Mesenchymal stem cell (in vitro differentiated cells and primary cell): ENCODE measurements around the gene DCLK3. TPM values are rescaled to one million over a fixed set of nuclear protein-coding genes. Genes with fewer than 3 reads are reported as not detected.
A peak's percentile ranks its signal among the peaks of the same experiment; 100 is the strongest.

Source experiments
- DNase-seq: peaks from one replicate; pipeline ENCODE4 v3.0.0-alpha.2; 2013
- H2AFZ ChIP-seq: one replicate; pipeline ENCODE4 v1.6.1; 2013; ENCODE audit warnings: low read depth, mild to moderate bottlenecking, control low read depth, inconsistent platforms, low read length, moderate library complexity
- H2AK5ac ChIP-seq: 2 replicates; pipeline ENCODE4 v1.6.1; 2013; ENCODE audit warnings: low read length, moderate library complexity, mild to moderate bottlenecking, inconsistent platforms; ENCODE audit not compliant: severe bottlenecking
- H2BK120ac ChIP-seq: one replicate; pipeline ENCODE4 v1.6.1; 2013; ENCODE audit warnings: low read depth, mild to moderate bottlenecking, inconsistent platforms, low read length, moderate library complexity
- H2BK12ac ChIP-seq, 2 experiments: one replicate each; pipeline ENCODE4 v1.6.1; 2013; ENCODE audit warnings: inconsistent platforms in 2 of 2, low read length in 2 of 2, mild to moderate bottlenecking in 2 of 2, moderate library complexity in 2 of 2, control low read depth in 1 of 2
- H2BK15ac ChIP-seq: one replicate; pipeline ENCODE4 v1.6.1; 2013; ENCODE audit warnings: mild to moderate bottlenecking, low read depth, inconsistent platforms; ENCODE audit not compliant: poor library complexity, severe bottlenecking
- H2BK5ac ChIP-seq: 2 replicates; pipeline ENCODE4 v1.6.1; 2013; ENCODE audit warnings: low read depth, mild to moderate bottlenecking, low read length, control low read depth, inconsistent platforms; ENCODE audit not compliant: poor library complexity, severe bottlenecking
- H3K14ac ChIP-seq, 2 experiments: one replicate each; pipeline ENCODE4 v1.6.1; 2013; ENCODE audit warnings: inconsistent platforms in 2 of 2, low read length in 2 of 2, control low read depth in 1 of 2, mild to moderate bottlenecking in 1 of 2, moderate library complexity in 1 of 2
- H3K18ac ChIP-seq, 2 experiments: one replicate each; pipeline ENCODE4 v1.6.1; 2013; ENCODE audit warnings: inconsistent platforms in 2 of 2, low read length in 2 of 2, control low read depth in 1 of 2, low read depth in 1 of 2, mild to moderate bottlenecking in 1 of 2
- H3K23ac ChIP-seq, 2 experiments: one replicate each; pipeline ENCODE4 v1.6.1; 2013; ENCODE audit warnings: inconsistent platforms in 2 of 2, low read length in 2 of 2, mild to moderate bottlenecking in 2 of 2, moderate library complexity in 2 of 2, control low read depth in 1 of 2
- H3K27ac ChIP-seq: 2 replicates; pipeline ENCODE4 v1.5.1; 2013; ENCODE audit warnings: mild to moderate bottlenecking, moderate library complexity, low read length, control low read depth, inconsistent platforms; ENCODE audit not compliant: poor library complexity, severe bottlenecking
- H3K27me3 ChIP-seq, 2 experiments: 2 replicates each; pipeline versions ENCODE4 v1.6.1 to v1.7.0; 2013; ENCODE audit warnings: low read length in 2 of 2, mild to moderate bottlenecking in 2 of 2, moderate library complexity in 2 of 2, control low read depth in 1 of 2, inconsistent platforms in 1 of 2; ENCODE audit not compliant: control insufficient read depth in 1 of 2, insufficient read depth in 1 of 2
- H3K36me3 ChIP-seq, 2 experiments: 2 replicates each; pipeline versions ENCODE4 v1.6.1 to v1.7.0; 2013; ENCODE audit warnings: low read length in 2 of 2, control low read depth in 1 of 2, inconsistent platforms in 1 of 2, low read depth in 1 of 2, mild to moderate bottlenecking in 1 of 2; ENCODE audit not compliant: insufficient read depth in 2 of 2, control insufficient read depth in 1 of 2
- H3K4ac ChIP-seq, 2 experiments: one replicate each; pipeline ENCODE4 v1.6.1; 2013; ENCODE audit warnings: inconsistent platforms in 2 of 2, low read length in 2 of 2, mild to moderate bottlenecking in 2 of 2, moderate library complexity in 2 of 2, control low read depth in 1 of 2, low read depth in 1 of 2
- H3K4me1 ChIP-seq: 2 replicates; pipeline ENCODE4 v1.6.1; 2013; ENCODE audit warnings: low read depth, low read length, control low read depth; ENCODE audit not compliant: control insufficient read depth, insufficient read depth
- H3K4me2 ChIP-seq: 2 replicates; pipeline ENCODE4 v1.6.1; 2013; ENCODE audit warnings: low read length, mild to moderate bottlenecking, inconsistent platforms; ENCODE audit not compliant: poor library complexity, severe bottlenecking
- H3K4me3 ChIP-seq, 2 experiments: 2 replicates each; pipeline versions ENCODE4 v1.5.1 to v1.7.0; 2013; ENCODE audit warnings: low read length in 2 of 2, mild to moderate bottlenecking in 2 of 2, control low read depth in 1 of 2, low read depth in 1 of 2; ENCODE audit not compliant: insufficient read depth in 1 of 2
- H3K79me1 ChIP-seq: replicated peaks from 2 replicates; pipeline ENCODE4 v1.6.1; 2013; ENCODE audit warnings: mild to moderate bottlenecking, control low read depth, low read length, inconsistent platforms; ENCODE audit not compliant: poor library complexity, severe bottlenecking
- H3K9ac ChIP-seq: 2 replicates; pipeline ENCODE4 v1.7.0; 2013; ENCODE audit warnings: mild to moderate bottlenecking, low read length, moderate library complexity
- H3K9me3 ChIP-seq: 2 replicates; pipeline ENCODE4 v1.7.0; 2013; ENCODE audit warnings: mild to moderate bottlenecking, low read length; ENCODE audit not compliant: control insufficient read depth
- H4K8ac ChIP-seq: one replicate; pipeline ENCODE4 v1.6.1; 2013; ENCODE audit warnings: inconsistent platforms, mild to moderate bottlenecking, low read length, moderate library complexity
- H4K91ac ChIP-seq: one replicate; pipeline ENCODE4 v1.6.1; 2013; ENCODE audit warnings: mild to moderate bottlenecking, low read length, inconsistent platforms
- WGBS: methylation state at CpG from one replicate; pipeline ENCODE4 v1.1.7; 2013; ENCODE audit warnings: mixed read lengths; 5-methylcytosine and 5-hydroxymethylcytosine counted together
- polyA plus RNA-seq, 2 experiments: library from polyadenylated mRNA; stranded (reverse); fragments of 200-250 nt; gene quantifications; one replicate each; pipeline ENCODE4 v1.2.3, GENCODE V29; 2013

Gene DCLK3, protein sequence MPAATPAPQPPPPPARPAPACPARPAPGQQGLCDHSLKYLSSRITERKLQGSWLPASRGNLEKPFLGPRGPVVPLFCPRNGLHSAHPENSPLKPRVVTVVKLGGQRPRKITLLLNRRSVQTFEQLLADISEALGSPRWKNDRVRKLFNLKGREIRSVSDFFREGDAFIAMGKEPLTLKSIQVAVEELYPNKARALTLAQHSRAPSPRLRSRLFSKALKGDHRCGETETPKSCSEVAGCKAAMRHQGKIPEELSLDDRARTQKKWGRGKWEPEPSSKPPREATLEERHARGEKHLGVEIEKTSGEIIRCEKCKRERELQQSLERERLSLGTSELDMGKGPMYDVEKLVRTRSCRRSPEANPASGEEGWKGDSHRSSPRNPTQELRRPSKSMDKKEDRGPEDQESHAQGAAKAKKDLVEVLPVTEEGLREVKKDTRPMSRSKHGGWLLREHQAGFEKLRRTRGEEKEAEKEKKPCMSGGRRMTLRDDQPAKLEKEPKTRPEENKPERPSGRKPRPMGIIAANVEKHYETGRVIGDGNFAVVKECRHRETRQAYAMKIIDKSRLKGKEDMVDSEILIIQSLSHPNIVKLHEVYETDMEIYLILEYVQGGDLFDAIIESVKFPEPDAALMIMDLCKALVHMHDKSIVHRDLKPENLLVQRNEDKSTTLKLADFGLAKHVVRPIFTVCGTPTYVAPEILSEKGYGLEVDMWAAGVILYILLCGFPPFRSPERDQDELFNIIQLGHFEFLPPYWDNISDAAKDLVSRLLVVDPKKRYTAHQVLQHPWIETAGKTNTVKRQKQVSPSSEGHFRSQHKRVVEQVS
- not detected for polyA plus RNA-seq (2013, experiment 1 of 2)
- not detected for polyA plus RNA-seq (2013, experiment 2 of 2)

DNA sequence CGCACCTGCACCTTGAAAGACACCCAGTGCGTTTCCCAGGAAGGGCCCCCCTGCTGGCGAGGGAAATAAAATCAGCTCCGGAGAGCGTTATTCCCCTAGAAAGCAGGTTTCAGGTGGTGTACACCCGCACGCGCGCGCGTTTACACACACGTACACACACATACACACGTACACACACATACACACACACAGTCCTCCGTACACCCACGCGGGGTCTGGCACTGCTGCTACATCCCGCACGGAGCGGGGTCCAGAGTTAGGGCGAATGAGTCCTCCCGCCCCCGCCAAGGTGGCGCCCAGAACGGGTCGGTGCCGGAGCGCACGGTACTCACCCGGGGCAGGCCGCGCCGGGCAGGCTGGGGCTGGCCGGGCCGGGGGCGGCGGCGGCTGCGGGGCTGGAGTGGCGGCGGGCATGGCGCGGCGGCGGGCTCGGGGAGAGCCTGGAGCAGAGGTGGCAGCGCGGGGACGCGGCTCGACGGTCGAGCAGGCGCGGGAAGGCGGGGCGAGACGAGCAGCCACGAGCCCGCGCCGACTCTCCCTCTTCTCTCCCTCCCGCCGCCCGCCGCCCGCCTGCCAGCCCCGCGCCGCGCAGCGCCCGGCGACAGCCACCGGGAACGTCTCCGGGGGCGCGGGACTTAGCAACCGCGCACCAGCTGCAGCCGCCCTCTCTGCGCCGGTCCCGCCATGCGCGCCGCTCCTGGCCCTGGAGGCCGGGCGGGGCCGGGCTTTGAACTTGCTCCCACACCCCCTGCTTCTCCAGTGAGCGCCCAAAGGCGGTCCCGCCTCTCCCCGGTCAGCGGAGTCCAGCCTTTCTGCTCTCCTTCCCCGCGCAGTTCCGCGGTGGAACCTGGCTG is at the start of gene DCLK3:
Gene DCLK3 (minus strand): TSS at position 704 of the 854 bp plus-strand sequence. CDS start 290 bp downstream, at position 414.
- Histone ChIP-seq H3K79me1 (no peaks in the 10 kb centered on the region), H3K23ac (peak within 1 kb of the TSS in 1 of 2 experiments; percentile 84), H3K18ac (no peak within 1 kb of the TSS), H3K14ac (peak within 1 kb of the TSS in 1 of 2 experiments; percentile 49), H2AFZ (peak within 1 kb of the TSS; percentile 56), H4K91ac (no peak within 1 kb of the TSS), H2BK5ac (no peak within 1 kb of the TSS), H3K4ac (no peak within 1 kb of the TSS), H3K9ac (no peak within 1 kb of the TSS), H2AK5ac (no peak within 1 kb of the TSS), H3K27me3 (peaks cover 38 to 66% of the 10 kb centered on the region in 2 experiments), H2BK15ac (no peak within 1 kb of the TSS), H3K36me3 (peaks cover 0 to 6% of the 10 kb centered on the region in 2 experiments), H4K8ac (no peak within 1 kb of the TSS), H3K4me3 (peak within 1 kb of the TSS; percentile 29 to 76), H3K4me1 (peaks cover 8% of the 10 kb centered on the region), H3K4me2 (no peak within 1 kb of the TSS), H2BK12ac (no peak within 1 kb of the TSS), H3K27ac (no peak within 1 kb of the TSS), H2BK120ac (no peak within 1 kb of the TSS), H3K9me3 (no peaks in the 10 kb centered on the region)
- no peak for DNase-seq
- 4% methylated on average over 71 of the region's 99 CpGs for WGBS

DNA sequence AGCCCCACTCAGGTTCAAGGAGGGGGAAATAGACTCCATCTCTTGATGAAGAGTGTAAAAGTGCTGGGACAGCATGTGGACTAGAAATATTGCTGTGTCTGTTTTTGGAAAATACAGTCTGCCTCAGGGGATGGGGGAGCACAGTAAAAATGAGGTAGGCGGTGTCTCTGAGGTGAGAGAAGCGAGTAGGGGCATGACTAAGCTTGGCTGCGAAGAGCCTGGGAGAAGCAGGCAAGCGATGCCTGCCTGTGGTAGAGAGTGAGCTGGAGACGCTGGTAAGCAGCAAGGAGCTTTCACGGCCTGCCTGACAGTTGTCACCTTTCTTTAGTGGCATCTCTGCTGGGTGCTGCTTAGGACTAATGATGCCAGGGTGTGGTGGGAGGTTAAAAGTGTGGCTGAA is 49.0 kb upstream of the DCLK3 start:
- H3K9ac ChIP-seq: no peak overlapping the region
- H3K4me2 ChIP-seq: no peak overlapping the region
- H4K91ac ChIP-seq: no peak overlapping the region
- H2BK12ac ChIP-seq: no peak overlapping the region
- H3K18ac ChIP-seq: no peak overlapping the region
- no peak overlapping the region for H2BK15ac ChIP-seq
- H3K4ac ChIP-seq: no peak overlapping the region
- H3K9me3 ChIP-seq: no peaks in the 10 kb centered on the region
- no peak overlapping the region for H3K23ac ChIP-seq
- no peaks in the 10 kb centered on the region for H3K4me1 ChIP-seq
- H3K36me3 ChIP-seq: no peaks in the 10 kb centered on the region
- H3K4me3 ChIP-seq: peak overlapping the region in 1 of 2 experiments; percentile 5
- H2AFZ ChIP-seq: no peak overlapping the region
- no peaks in the 10 kb centered on the region for H3K79me1 ChIP-seq
- H2BK120ac ChIP-seq: no peak overlapping the region
- H3K14ac ChIP-seq: no peak overlapping the region
- no peak overlapping the region for H2AK5ac ChIP-seq
- H3K27me3 ChIP-seq: peaks cover 4 to 24% of the 10 kb centered on the region in 2 experiments
- no peak overlapping the region for H4K8ac ChIP-seq
- H2BK5ac ChIP-seq: peak overlapping the region; percentile 1
- 88% methylated on average over 6 of the region's 6 CpGs for WGBS
- DNase-seq: no peak
- no peak overlapping the region for H3K27ac ChIP-seq

DNA sequence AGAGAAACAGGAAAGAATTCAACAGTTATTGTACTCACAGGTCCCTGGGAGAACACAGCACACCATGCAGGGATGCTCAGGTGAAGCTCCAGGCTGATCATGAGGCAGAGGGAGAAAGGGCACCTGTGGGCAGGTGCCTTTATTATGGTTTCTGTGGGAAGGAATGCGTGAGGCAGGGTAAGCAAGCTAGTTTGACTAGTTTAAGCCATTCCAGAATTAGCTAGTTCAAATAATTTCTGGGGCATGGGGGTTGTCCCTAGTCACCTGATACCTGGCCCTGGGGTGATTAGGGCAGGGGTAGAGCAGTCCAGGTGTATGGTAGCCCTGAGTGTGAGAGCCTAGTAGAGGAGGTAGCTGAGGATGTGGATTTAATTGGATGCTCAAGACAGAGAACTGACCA is 47.9 kb upstream of the DCLK3 start:
- H3K27me3 ChIP-seq: peaks cover 4 to 15% of the 10 kb centered on the region in 2 experiments
- H3K36me3 ChIP-seq: no peaks in the 10 kb centered on the region
- no peak overlapping the region for H2BK12ac ChIP-seq
- no peak overlapping the region for H2BK120ac ChIP-seq
- H2AFZ ChIP-seq: no peak overlapping the region
- H3K27ac ChIP-seq: no peak overlapping the region
- WGBS: 52% methylated on average over 1 of the region's 1 CpG
- no peak overlapping the region for H3K18ac ChIP-seq
- no peak overlapping the region for H3K23ac ChIP-seq
- H3K79me1 ChIP-seq: no peaks in the 10 kb centered on the region
- no peak overlapping the region for H3K9ac ChIP-seq
- H2AK5ac ChIP-seq: no peak overlapping the region
- H3K4ac ChIP-seq: no peak overlapping the region
- no peak overlapping the region for H2BK15ac ChIP-seq
- H3K14ac ChIP-seq: no peak overlapping the region
- H2BK5ac ChIP-seq: no peak overlapping the region
- no peak overlapping the region for H3K4me3 ChIP-seq
- H3K9me3 ChIP-seq: no peaks in the 10 kb centered on the region
- no peak overlapping the region for H4K8ac ChIP-seq
- H3K4me2 ChIP-seq: no peak overlapping the region
- no peak for DNase-seq
- no peak overlapping the region for H4K91ac ChIP-seq
- H3K4me1 ChIP-seq: no peaks in the 10 kb centered on the region
